GM12872 (cell line): ENCODE measurements around the gene COPS7B.

Experiments
- TF ChIP-seq, protein P1 (sequence below): IDR thresholded peaks from 3 replicates; pipeline ENCODE4 v1.5.1; 2011; ENCODE audit warnings: low read depth, mild to moderate bottlenecking, low read length, moderate library complexity; ENCODE audit not compliant: insufficient read depth

Gene COPS7B

GRCh38 chr2:231761735-231762134 lies 24.5 kb upstream of the COPS7B start:
- TF ChIP-seq, protein P1, sequence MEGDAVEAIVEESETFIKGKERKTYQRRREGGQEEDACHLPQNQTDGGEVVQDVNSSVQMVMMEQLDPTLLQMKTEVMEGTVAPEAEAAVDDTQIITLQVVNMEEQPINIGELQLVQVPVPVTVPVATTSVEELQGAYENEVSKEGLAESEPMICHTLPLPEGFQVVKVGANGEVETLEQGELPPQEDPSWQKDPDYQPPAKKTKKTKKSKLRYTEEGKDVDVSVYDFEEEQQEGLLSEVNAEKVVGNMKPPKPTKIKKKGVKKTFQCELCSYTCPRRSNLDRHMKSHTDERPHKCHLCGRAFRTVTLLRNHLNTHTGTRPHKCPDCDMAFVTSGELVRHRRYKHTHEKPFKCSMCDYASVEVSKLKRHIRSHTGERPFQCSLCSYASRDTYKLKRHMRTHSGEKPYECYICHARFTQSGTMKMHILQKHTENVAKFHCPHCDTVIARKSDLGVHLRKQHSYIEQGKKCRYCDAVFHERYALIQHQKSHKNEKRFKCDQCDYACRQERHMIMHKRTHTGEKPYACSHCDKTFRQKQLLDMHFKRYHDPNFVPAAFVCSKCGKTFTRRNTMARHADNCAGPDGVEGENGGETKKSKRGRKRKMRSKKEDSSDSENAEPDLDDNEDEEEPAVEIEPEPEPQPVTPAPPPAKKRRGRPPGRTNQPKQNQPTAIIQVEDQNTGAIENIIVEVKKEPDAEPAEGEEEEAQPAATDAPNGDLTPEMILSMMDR, result no peak

DNA sequence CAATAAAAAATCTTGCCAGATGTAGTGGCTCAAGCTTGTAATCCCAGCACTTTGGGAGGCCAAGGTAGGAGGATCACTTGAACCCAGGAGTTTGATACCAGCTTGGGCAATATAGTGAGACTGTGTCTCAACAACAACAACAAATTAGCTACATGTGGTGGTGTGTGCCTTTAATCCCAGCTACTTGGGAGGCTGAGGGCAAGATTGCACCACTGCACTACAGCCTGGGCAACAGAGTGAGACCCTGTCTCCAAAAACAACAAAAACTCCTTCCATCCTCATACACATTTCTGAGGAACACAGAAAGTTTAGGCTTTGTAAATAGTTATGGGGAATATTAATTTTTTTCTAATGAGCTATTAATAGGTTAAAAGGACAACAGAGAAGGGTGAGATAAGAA lies 22.1 kb upstream of the COPS7B start:
- TF ChIP-seq, protein P1, result no peak

- TF ChIP-seq, protein P1, result no peak
Observed at GRCh38 chr2:231764760-231765159, 21.5 kb upstream of the COPS7B start.

- TF ChIP-seq, protein P1, result no peak
Observed at GRCh38 chr2:231765496-231765929, 20.7 kb upstream of the COPS7B start.

GRCh38 chr2:231769170-231770136 lies 16.8 kb upstream of the COPS7B start:
- TF ChIP-seq, protein P1, result peak; percentile 14; the same call in 1 of the 3 replicates

DNA sequence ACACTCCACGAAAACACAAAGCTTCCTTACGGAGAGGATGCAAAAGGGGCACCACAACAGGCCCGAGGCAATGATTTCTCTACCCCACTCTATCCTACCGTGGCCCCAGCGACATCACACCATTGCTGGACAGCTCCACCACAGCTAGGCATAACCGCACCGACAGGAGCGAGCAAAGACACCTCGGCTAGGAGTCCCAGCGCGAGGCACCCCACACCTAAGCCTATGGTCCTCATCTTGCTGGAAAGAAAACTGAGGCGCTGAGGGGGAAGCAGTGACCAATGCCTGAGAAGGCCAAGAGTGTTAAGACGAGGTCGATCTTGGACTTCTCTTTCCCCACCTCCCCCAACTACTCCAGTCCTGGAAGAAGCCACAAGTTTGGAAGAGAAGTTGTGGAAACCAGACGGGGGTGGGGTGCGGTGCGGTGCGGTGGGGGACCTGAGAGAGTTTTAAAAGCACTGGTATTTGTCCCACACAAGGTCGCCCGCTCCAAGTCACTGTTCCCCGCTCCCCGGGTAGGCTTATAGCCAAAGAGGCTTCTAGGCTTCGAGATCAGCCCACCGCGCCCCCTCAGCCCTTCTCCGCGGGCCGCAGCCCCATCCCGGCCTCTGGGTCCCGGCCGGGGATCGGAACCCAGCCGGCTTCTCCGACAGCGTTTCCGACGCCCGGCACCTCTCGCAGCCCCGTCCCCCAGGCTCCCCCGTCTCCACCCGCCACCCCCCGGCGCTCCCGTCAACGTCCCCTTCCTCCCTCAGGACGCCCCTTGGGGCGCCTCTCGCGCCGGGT lies 5.9 kb upstream of the COPS7B start:
- TF ChIP-seq, protein P1, result no peak
